Breast epithelium (tissue), 3 donors: ENCODE results near the gene LDLRAD4.

Experiments
- POLR2A ChIP-seq: fragments of 450-650 bp; IDR thresholded peaks from one replicate; pipeline ENCODE4 v1.6.1; 2016; ENCODE audit warnings: antibody characterized with exemption, mild to moderate bottlenecking, moderate library complexity
- POLR2AphosphoS5 ChIP-seq, 3 donors: sonication (generic); formaldehyde crosslinking; IDR thresholded peaks; one replicate each; pipeline ENCODE4 v1.6.1; 2017; ENCODE audit warnings: antibody characterized with exemption in 3 of 3
- TF ChIP-seq, protein P1 (sequence below), 3 donors: fragments of 450-650 bp; IDR thresholded peaks; one replicate each; pipeline ENCODE4 v1.5.1; 2016 to 2017; ENCODE audit warnings: antibody characterized with exemption in 3 of 3, mild to moderate bottlenecking in 3 of 3, moderate library complexity in 3 of 3

DNA sequence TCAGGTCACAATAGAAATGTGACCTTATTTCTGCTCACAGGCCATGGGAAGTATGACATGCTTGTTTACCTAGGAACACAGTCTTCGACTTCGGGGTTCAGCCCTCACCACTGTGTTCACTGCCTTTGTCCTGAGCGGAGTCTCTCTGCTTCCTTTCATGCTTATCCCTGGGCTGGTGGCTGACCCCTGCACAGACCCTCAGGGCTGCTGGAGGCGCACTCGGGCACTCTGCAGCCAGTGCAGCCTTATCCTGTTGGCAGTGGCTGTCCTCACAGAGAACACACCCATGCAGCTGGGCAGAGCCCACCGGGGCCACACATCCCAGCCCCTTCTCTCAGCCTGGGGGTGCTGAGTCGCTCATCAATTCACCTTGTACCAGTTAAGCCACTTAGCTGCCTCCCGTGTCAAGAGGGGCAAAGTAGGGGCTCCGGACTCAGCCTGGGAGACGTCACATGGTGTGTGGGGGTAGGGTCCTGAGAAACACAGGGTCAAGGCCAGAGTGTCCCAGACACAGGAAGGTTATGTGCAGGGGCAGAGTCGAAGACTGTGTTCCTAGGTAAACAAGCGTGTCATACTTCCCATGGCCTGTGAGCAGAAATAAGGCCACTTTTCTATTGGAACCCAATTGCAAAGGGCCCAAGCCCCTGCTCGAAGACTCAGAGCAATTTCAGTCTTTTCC is 400.3 kb downstream of the LDLRAD4 start:
- no peak for TF ChIP-seq POLR2A
- TF ChIP-seq, protein P1, sequence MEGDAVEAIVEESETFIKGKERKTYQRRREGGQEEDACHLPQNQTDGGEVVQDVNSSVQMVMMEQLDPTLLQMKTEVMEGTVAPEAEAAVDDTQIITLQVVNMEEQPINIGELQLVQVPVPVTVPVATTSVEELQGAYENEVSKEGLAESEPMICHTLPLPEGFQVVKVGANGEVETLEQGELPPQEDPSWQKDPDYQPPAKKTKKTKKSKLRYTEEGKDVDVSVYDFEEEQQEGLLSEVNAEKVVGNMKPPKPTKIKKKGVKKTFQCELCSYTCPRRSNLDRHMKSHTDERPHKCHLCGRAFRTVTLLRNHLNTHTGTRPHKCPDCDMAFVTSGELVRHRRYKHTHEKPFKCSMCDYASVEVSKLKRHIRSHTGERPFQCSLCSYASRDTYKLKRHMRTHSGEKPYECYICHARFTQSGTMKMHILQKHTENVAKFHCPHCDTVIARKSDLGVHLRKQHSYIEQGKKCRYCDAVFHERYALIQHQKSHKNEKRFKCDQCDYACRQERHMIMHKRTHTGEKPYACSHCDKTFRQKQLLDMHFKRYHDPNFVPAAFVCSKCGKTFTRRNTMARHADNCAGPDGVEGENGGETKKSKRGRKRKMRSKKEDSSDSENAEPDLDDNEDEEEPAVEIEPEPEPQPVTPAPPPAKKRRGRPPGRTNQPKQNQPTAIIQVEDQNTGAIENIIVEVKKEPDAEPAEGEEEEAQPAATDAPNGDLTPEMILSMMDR (IDR thresholded peaks at IDR 0.05), result no peak
- TF ChIP-seq POLR2AphosphoS5 (IDR thresholded peaks at IDR 0.05), result no peak
